Keratinocyte (primary cell): ENCODE results near the gene GGNBP2. TPM values are rescaled to one million over a fixed set of nuclear protein-coding genes. Genes with fewer than 3 reads are reported as not detected.

Experiments
- DNase-seq: peaks from one replicate; pipeline ENCODE4 v3.0.0-alpha.2; 2011; ENCODE audit warnings: low read depth, missing footprints, low spot score
- FAIRE-seq: peaks from 2 replicates; lab custom pipeline; 2011; peaks lifted over from hg19 to GRCh38; lab: Jason Lieb, UNC
- H2AFZ ChIP-seq: 2 replicates; pipeline ENCODE4 v1.6.0; 2012; ENCODE audit warnings: low read length, control low read depth, inconsistent platforms; ENCODE audit not compliant: control insufficient read depth
- H3K27ac ChIP-seq: 2 replicates; pipeline ENCODE4 v1.5.1; 2011; ENCODE audit warnings: low read length; ENCODE audit not compliant: control insufficient read depth, insufficient read depth
- H3K27me3 ChIP-seq: 3 replicates; pipeline ENCODE4 v1.6.0; 2011; ENCODE audit warnings: low read length; ENCODE audit not compliant: control insufficient read depth, insufficient read depth; ENCODE audit errors: extremely low read depth
- H3K36me3 ChIP-seq, 2 experiments: 2 replicates in 1 of 2; 3 replicates in 1 of 2; pipeline ENCODE4 v1.5.1; 2011; ENCODE audit warnings: low read length in 2 of 2, mild to moderate bottlenecking in 1 of 2; ENCODE audit not compliant: control insufficient read depth in 2 of 2, insufficient read depth in 2 of 2; ENCODE audit errors: extremely low read depth in 1 of 2
- H3K4me1 ChIP-seq: 3 replicates; pipeline ENCODE4 v1.5.1; 2011; ENCODE audit warnings: low read length; ENCODE audit not compliant: control insufficient read depth, insufficient read depth; ENCODE audit errors: extremely low read depth
- H3K4me2 ChIP-seq: 3 replicates; pipeline ENCODE4 v1.6.0; 2011; ENCODE audit warnings: low read depth, low read length; ENCODE audit not compliant: control insufficient read depth, insufficient read depth; ENCODE audit errors: extremely low read depth
- H3K4me3 ChIP-seq, 3 experiments: fragments of 200-600 bp in 1 of 3; sonication (generic) in 1 of 3; 2 replicates in 2 of 3; 3 replicates in 1 of 3; pipeline ENCODE4 v1.5.1; 2011 to 2016; ENCODE audit warnings: low read length in 3 of 3, mild to moderate bottlenecking in 3 of 3, control low read depth in 2 of 3, inconsistent platforms in 1 of 3, low read depth in 1 of 3, mixed read lengths in 1 of 3, mixed run types in 1 of 3, moderate library complexity in 1 of 3; ENCODE audit not compliant: control insufficient read depth in 2 of 3, insufficient read depth in 2 of 3; ENCODE audit errors: extremely low read depth in 1 of 3
- H3K79me2 ChIP-seq: 2 replicates; pipeline ENCODE4 v1.6.0; 2012; ENCODE audit warnings: low read length; ENCODE audit not compliant: control insufficient read depth, insufficient read depth
- H3K9ac ChIP-seq: 3 replicates; pipeline ENCODE4 v1.6.0; 2011; ENCODE audit warnings: low read length; ENCODE audit not compliant: control insufficient read depth, insufficient read depth; ENCODE audit errors: extremely low read depth
- H3K9me1 ChIP-seq: 3 replicates; pipeline ENCODE4 v1.6.0; 2011; ENCODE audit warnings: low read length; ENCODE audit not compliant: control insufficient read depth, insufficient read depth; ENCODE audit errors: extremely low read depth
- H3K9me3 ChIP-seq: 2 replicates; pipeline ENCODE4 v1.5.1; 2012; ENCODE audit warnings: low read depth, low read length; ENCODE audit not compliant: control insufficient read depth
- H4K20me1 ChIP-seq: 3 replicates; pipeline ENCODE4 v1.6.0; 2011; ENCODE audit warnings: low read length; ENCODE audit not compliant: control insufficient read depth, insufficient read depth; ENCODE audit errors: extremely low read depth
- CTCF ChIP-seq, 3 experiments: IDR thresholded peaks in 1 of 3; conservative IDR thresholded peaks in 1 of 3; optimal IDR thresholded peaks in 1 of 3; 2 replicates in 2 of 3; 3 replicates in 1 of 3; pipeline versions ENCODE3 to v1.5.1; 2011; ENCODE audit warnings: low read length in 3 of 3, mild to moderate bottlenecking in 3 of 3, moderate library complexity in 2 of 3, control low read depth in 1 of 3, inconsistent platforms in 1 of 3; ENCODE audit not compliant: insufficient read depth in 2 of 3; ENCODE audit errors: extremely low read depth in 1 of 3
- EZH2 ChIP-seq: IDR thresholded peaks from one replicate; pipeline ENCODE4 v1.6.1; 2012; ENCODE audit warnings: inconsistent platforms, mild to moderate bottlenecking, low read length, moderate library complexity
- dilution Hi-C: fragments of 300-500 bp; cut with MboI; formaldehyde crosslinking; loops from one replicate; pipeline ENCODE4 v1.7.0; 2020; ENCODE audit warnings: low sequenced_read_pairs; ENCODE audit not compliant: extremely low pct_ligation_motif_present
- polyA plus RNA-seq, 5 experiments: library from polyadenylated mRNA; depleted of rRNA in 3 of 5; stranded (reverse) in 3 of 5; stranded (forward) in 1 of 5; unstranded in 1 of 5; fragments of >200 nt; gene quantifications; 1 replicate in 1 of 5; 2 replicates in 3 of 5; 3 replicates in 1 of 5; pipeline versions ENCODE4 v1.2.1 to v1.2.3, GENCODE V29; 2011 to 2012; ENCODE audit warnings: missing spikeins in 2 of 5, low read depth in 1 of 5, low replicate concordance in 1 of 5

The GGNBP2 gene
- polyA plus RNA-seq, 1 donor (not counting 4 experiments of a cell fraction or from before 2014, with no cell fraction given), result 95.5 TPM

DNA sequence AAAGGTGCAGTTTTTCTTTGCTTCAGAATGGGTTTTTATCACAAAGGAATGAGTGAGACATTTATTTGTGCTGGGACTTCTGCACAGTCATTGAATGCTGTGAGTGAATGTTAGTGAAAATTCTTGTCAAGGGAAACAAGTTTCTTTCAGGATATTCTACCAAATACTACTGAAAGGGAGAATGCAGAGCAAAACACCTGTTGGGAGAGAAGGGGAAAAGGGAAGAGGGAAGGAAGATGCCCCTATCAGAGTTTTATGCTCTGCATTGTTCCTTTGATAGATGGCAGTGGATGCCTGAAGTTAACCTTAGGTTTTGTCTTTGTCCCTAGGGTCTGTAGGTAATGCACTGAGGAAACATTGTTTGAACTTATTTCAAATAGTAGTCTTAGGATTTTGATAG is 3.1 kb downstream of the GGNBP2 start:
- Histone ChIP-seq H4K20me1 (peaks cover 9% of the 10 kb centered on the region), H3K9me3 (no peaks in the 10 kb centered on the region), H3K9me1 (no peaks in the 10 kb centered on the region), H3K27me3 (no peaks in the 10 kb centered on the region), H3K4me2 (peak overlapping the region; percentile 91), H3K4me3 (peak overlapping the region; percentile 8 to 92 (median 86)), H3K79me2 (peaks cover 88% of the 10 kb centered on the region), H3K9ac (peak overlapping the region; percentile 37), H3K36me3 (peaks cover 3 to 6% of the 10 kb centered on the region in 2 experiments), H3K27ac (no peak overlapping the region), H2AFZ (no peak overlapping the region), H3K4me1 (peaks cover 21% of the 10 kb centered on the region)
- dilution Hi-C loops, result no loop called here
- TF ChIP-seq EZH2, result no peak
- TF ChIP-seq CTCF (optimal IDR thresholded peaks at IDR 0.05 in 1 of 3, IDR thresholded peaks at IDR 0.05 in 1 of 3, conservative IDR thresholded peaks at IDR 0.05 in 1 of 3; ENCODE audit: extremely low read depth in 1 of 3, insufficient read depth in 2 of 3, low read length in 3 of 3), result no peak
- FAIRE-seq (no peak), DNase-seq (no peak)

GRCh38 chr17:36550491-36551417 is 6.0 kb downstream of the GGNBP2 start:
- Histone ChIP-seq H2AFZ (no peak overlapping the region), H3K36me3 (peaks cover 3 to 16% of the 10 kb centered on the region in 2 experiments), H3K79me2 (peaks cover 98% of the 10 kb centered on the region), H3K27me3 (no peaks in the 10 kb centered on the region), H3K4me3 (no peak overlapping the region), H3K4me1 (peaks cover 18% of the 10 kb centered on the region), H3K4me2 (no peak overlapping the region), H4K20me1 (peaks cover 16% of the 10 kb centered on the region), H3K27ac (no peak overlapping the region), H3K9me3 (no peaks in the 10 kb centered on the region), H3K9ac (no peak overlapping the region), H3K9me1 (no peaks in the 10 kb centered on the region)
- TF ChIP-seq CTCF (optimal IDR thresholded peaks at IDR 0.05 in 1 of 3, IDR thresholded peaks at IDR 0.05 in 1 of 3, conservative IDR thresholded peaks at IDR 0.05 in 1 of 3; ENCODE audit: extremely low read depth in 1 of 3, insufficient read depth in 2 of 3, low read length in 3 of 3), result no peak
- no peak for TF ChIP-seq EZH2
- DNase-seq, result no peak
- no peak for FAIRE-seq
- dilution Hi-C loops, result no loop called here
